ENCODE data around the gene WDFY3.
"Not testable (repeated sequence)": the region's sequence is repeated elsewhere in the genome, so short reads cannot be mapped to it uniquely, and the experiment has no call there.

The WDFY3 gene

GRCh38 chr4:84852081-84852480 lies 114.4 kb downstream of the WDFY3 start:
- DNase-seq = no peak

- no peak for DNase-seq
These were observed 117.3 kb downstream of the WDFY3 start for GRCh38 chr4:84849051-84849640.

DNA sequence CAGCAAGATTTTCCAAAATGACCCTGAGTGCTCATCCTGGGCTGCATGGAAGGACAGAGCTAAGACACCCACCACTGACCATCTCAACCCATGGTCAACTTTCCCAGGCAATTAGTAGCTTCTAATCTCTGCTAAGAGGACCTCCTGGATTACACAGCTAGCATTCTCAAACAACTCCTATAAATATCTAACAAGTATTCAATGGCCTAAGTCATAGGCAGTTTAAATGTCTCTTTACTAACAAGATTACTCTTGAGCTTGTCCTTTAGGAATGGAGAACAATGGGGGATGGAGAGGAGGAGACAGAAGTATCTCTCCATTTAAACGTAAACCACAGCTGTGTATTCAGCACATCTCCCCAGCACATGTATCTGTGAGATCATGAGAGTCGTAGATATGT lies 118.1 kb downstream of the WDFY3 start:
- DNase-seq = no peak

- DNase-seq = no peak
These were observed 118.5 kb downstream of the WDFY3 start for GRCh38 chr4:84847978-84848377.

DNA sequence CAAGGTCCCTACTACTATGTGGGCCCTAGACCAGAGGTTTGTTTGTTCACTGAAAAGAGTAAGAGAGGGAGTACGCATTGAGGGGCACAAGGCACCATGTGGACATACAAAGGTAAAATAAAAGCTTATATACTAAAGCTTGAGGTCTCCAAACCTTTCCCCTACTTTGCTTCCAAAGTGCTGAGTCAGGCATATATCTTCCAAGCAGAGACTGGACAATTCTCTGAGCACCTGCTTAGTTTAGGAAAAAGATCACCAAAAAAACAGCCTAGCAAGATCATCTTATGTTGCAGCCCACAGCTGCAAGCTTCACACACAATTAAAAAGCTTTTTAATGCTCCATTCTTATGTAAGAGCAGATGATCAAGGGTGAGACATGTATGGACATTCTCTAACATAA lies 119.5 kb downstream of the WDFY3 start:
- DNase-seq = no peak

GRCh38 chr4:84841435-84841834 lies 125.1 kb downstream of the WDFY3 start:
- no peak for DNase-seq

DNA sequence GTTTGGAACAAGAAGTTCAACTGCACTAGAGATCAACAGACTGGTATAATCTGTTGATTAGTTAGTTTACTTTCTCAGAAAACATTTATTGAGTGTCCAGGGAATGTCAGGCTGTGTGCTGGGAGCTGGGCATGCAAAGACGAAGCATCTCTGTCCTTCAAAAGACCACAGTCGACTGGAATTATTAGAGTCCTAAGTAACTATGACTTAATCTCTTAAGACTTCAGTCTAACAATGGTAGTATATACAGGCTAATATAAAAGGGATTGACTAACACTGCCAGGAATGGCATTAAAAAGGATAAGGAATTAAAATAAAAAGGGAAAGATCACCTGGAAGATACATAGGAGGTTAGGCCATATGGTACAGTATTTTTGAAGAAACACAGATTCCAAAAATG lies 128.7 kb downstream of the WDFY3 start:
- no peak for DNase-seq

DNA sequence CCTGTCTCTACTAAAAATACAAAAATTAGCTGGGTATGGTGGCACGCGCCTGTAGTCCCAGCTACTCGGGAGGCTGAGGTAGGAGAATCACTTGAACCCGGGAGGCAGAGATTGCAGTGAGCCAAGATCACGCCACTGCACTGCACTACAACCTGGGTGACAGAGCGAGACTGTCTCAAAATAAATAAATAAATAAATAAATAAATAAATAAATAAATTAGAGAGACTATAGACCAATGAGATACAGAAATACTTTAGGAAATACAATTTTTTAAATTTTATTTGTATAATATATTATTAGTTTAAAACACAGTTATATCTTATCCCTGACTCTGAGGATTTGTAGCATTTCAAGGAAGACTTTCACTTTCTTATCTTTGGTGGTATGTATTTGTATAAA lies 136.9 kb downstream of the WDFY3 start:
- not testable (repeated sequence) for DNase-seq

DNA sequence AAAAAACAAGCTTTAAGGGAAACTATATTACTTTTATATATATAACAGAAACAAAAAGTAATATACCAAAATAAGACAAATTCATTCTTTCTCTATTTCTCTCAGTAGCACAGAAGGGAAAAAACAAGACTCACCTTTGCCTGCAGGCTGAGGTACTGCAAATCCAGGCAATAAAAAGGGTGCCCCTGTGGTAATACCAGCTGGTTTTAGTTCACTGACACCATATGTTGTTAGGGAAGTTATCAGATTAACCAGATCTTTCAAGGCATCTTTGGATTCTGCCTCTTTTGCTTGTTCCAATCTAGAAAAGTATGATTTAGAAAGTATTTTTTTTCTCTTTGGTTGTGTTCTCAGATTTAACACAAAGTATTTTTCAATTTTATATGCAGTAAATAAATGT lies 139.8 kb downstream of the WDFY3 start:
- no peak for DNase-seq

GRCh38 chr4:84825701-84826341 lies 140.7 kb downstream of the WDFY3 start:
- DNase-seq = no peak

- no peak for DNase-seq
These were observed 145.4 kb downstream of the WDFY3 start for GRCh38 chr4:84821064-84821463.

GRCh38 chr4:84814094-84814750 lies 152.3 kb downstream of the WDFY3 start:
- DNase-seq = no peak

GRCh38 chr4:84809946-84810345 lies 156.5 kb downstream of the WDFY3 start:
- no peak for DNase-seq

GRCh38 chr4:84808332-84808731 lies 158.2 kb downstream of the WDFY3 start:
- DNase-seq = no peak

DNA sequence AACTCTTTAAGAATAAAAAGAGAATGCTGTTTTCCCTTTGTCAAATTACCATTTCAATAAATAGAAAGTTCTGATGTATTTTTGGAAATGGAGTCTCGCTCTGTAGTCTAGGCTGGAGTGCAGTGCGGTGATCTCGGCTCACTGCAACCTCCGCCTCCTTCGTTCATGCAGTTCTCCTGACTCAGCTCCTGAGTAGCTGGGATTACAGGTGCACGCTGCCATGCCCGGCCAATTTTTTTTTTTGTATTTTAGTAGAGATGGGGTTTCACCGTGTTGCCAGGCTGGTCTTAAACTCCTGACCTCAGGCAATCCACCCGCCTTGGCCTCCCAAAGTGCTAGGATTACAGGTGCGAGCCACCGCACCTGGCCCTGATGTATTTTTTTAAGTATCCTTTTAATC lies 159.9 kb downstream of the WDFY3 start:
- DNase-seq = not testable (repeated sequence)

DNA sequence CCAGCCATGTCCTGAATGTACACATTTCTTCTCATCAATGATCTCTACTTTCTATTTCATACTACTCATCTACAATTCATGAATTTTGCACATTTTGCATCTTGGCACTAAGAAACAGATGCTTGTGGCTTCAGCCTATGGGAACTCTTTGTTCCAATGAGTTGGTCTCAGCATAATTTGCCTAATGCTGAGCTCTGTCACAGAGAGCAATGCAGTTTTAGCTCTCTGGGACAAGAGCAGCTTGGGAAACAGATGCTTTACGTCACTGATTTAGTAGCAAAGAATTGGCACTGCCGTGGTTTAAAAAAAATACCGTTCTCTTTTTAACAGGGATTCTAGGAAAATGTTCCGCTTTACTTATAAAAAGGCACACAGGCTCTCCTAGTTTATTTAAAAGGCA lies 162.4 kb downstream of the WDFY3 start:
- DNase-seq = no peak

GRCh38 chr4:84803720-84804119 lies 162.8 kb downstream of the WDFY3 start:
- DNase-seq = no peak

- no peak for DNase-seq
These were observed 163.4 kb downstream of the WDFY3 start for GRCh38 chr4:84803116-84803515.

GRCh38 chr4:84800256-84800655 lies 166.2 kb downstream of the WDFY3 start:
- no peak for DNase-seq

GRCh38 chr4:84799318-84799717 lies 167.2 kb downstream of the WDFY3 start:
- DNase-seq = no peak

DNA sequence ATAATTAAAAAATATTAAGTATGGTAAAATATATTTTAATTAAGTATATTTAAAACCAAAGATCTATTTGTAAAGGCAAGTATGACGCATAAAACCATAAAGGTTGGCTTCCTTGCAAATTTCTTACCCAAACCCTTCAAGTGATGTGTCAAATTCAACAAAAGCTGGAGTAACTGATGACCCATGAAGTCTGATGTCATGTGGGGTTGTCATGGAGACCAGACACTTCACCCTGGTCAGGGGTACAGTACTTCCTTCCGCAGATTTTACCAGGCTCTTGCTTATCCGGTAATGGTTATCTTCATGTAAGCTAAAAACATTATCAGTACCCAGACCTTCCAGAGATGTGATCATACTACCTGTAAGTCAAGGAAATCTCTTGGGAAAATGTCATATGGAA lies 170.1 kb downstream of the WDFY3 start:
- DNase-seq = no peak

GRCh38 chr4:84792366-84793301 lies 173.9 kb downstream of the WDFY3 start:
- no peak for DNase-seq

DNA sequence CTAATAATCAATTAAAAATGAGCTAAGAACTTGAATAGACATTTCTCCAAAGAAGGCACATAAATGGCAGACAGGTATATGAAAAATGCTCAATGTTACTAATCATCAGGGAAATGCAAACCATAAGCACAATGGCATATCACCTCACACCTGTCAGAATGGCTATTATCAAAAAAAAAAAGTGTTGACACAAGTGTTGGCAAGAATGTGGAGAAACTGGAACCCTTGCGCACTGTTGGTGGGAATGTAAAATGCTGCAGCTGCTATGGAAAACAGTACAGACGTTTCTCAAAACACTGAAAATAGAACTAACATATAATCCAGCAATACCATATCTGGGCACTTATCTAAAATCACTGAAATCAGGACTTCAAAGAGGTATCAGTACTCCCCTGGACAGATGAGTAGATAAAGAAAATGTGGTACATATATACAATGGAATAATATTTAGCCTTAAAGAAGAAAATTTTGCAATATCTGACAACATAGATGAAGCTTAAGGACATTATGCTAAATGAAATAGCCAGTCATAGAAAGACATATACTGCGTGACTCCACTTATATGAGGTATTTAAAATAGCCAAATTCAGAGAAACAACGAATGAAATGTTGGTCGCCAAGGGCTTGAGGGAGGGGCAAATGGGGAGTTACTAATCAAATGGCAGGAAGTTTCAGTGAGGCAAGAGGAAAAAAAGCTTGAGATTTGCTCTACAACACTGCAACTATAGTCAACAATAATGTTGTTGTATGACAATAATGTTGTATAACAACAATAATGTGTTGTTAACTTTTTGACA lies 175.5 kb downstream of the WDFY3 start:
- DNase-seq = no peak
